Measurements from ENCODE around the gene MUC12. TPM values are rescaled to one million over a fixed set of nuclear protein-coding genes. Genes with fewer than 3 reads are reported as not detected.

The MUC12 gene
- total RNA-seq, 4 donors from 2014 or later: not detected

GRCh38 chr7:100963874-100964273 is 5.5 kb upstream of the MUC12 start:
- Histone ChIP-seq H3K4me3 (replicated peaks in 1 of 3) (no peak overlapping the region), H3K27me3 (peaks cover 30% of the 10 kb centered on the region), H3K4me1 (peaks cover 9 to 18% of the 10 kb centered on the region in 2 donors), H3K36me3 (no peaks in the 10 kb centered on the region), H3K9me3 (no peaks in the 10 kb centered on the region), H3K27ac (no peak overlapping the region)
- WGBS, 2 donors: 74 to 75% methylated on average over 8 of the region's 8 CpGs
- no peak for DNase-seq
- TF ChIP-seq POLR2A (IDR thresholded peaks at IDR 0.05) (no peak), CTCF (IDR thresholded peaks at IDR 0.05) (no peak)
- intact Hi-C loops (cut with DNase I): no loop called here

GRCh38 chr7:100964630-100965029 is 4.7 kb upstream of the MUC12 start:
- Histone ChIP-seq H3K36me3 (no peaks in the 10 kb centered on the region), H3K4me3 (replicated peaks in 1 of 3) (no peak overlapping the region), H3K4me1 (peaks cover 9 to 18% of the 10 kb centered on the region in 2 donors), H3K27ac (no peak overlapping the region), H3K9me3 (no peaks in the 10 kb centered on the region), H3K27me3 (peaks cover 30% of the 10 kb centered on the region)
- TF ChIP-seq POLR2A (IDR thresholded peaks at IDR 0.05): no peak
- TF ChIP-seq CTCF (IDR thresholded peaks at IDR 0.05): no peak
- DNase-seq: no peak
- WGBS, 2 donors: 41 to 43% methylated on average over 7 of the region's 7 CpGs
- intact Hi-C loops (cut with DNase I): no loop called here

- Histone ChIP-seq H3K4me3 (replicated peaks in 1 of 3) (peak overlapping the region in 1 of 3 donors; percentile 3), H3K4me1 (peaks cover 9 to 18% of the 10 kb centered on the region in 2 donors), H3K9me3 (no peaks in the 10 kb centered on the region), H3K36me3 (no peaks in the 10 kb centered on the region), H3K27me3 (peaks cover 30% of the 10 kb centered on the region), H3K27ac (no peak overlapping the region)
- 16 to 26% methylated on average over 24 of the region's 25 CpGs for WGBS, 2 donors
- intact Hi-C loops (cut with DNase I): no loop called here
- DNase-seq: no peak
- no peak for TF ChIP-seq CTCF (IDR thresholded peaks at IDR 0.05)
- TF ChIP-seq POLR2A (IDR thresholded peaks at IDR 0.05): no peak
These were observed 4.2 kb upstream of the MUC12 start for GRCh38 chr7:100965045-100965722.

GRCh38 chr7:100965723-100966541 is 3.4 kb upstream of the MUC12 start:
- H3K27ac ChIP-seq: no peak overlapping the region
- H3K27me3 ChIP-seq: peaks cover 30% of the 10 kb centered on the region
- H3K36me3 ChIP-seq: no peaks in the 10 kb centered on the region
- H3K4me3 ChIP-seq (replicated peaks in 1 of 3): peak overlapping the region in 1 of 3 donors; percentile 3
- DNase-seq: peak; percentile 58 to 59
- H3K4me1 ChIP-seq: peaks cover 9 to 18% of the 10 kb centered on the region in 2 donors
- H3K9me3 ChIP-seq: no peaks in the 10 kb centered on the region
- TF ChIP-seq POLR2A (IDR thresholded peaks at IDR 0.05) (no peak), CTCF (IDR thresholded peaks at IDR 0.05) (peak in 4 of 6 experiments; percentile 31 to 87 (median 50))
- WGBS, 2 donors: 5 to 8% methylated on average over 29 to 41 of the region's 58 CpGs
- intact Hi-C loops (cut with DNase I): no loop called here

Measured in thyroid gland (tissue), 4 donors.